Endodermal cell (in vitro differentiated cells): Measurements from ENCODE around the gene ANXA9. TPM values are rescaled to one million over a fixed set of nuclear protein-coding genes. Genes with fewer than 3 reads are reported as not detected.

Source experiments
- DNase-seq: peaks from one replicate; pipeline ENCODE4 v3.0.0-alpha.2; 2017
- H3K27ac ChIP-seq: 2 replicates; pipeline ENCODE4 v1.5.1; 2013; ENCODE audit warnings: mild to moderate bottlenecking, low read depth, low read length, moderate library complexity
- H3K27me3 ChIP-seq: 2 replicates; pipeline ENCODE4 v1.6.1; 2013; ENCODE audit warnings: mild to moderate bottlenecking, low read length, moderate library complexity; ENCODE audit not compliant: insufficient read depth, control insufficient read depth, poor library complexity, severe bottlenecking
- H3K36me3 ChIP-seq: 2 replicates; pipeline ENCODE4 v1.7.0; 2013; ENCODE audit warnings: mild to moderate bottlenecking, low read length, moderate library complexity; ENCODE audit not compliant: control insufficient read depth, insufficient read depth
- H3K4me1 ChIP-seq: one replicate; pipeline ENCODE4 v1.7.0; 2013; ENCODE audit warnings: low read length; ENCODE audit not compliant: control insufficient read depth, insufficient read depth
- H3K4me3 ChIP-seq: 2 replicates; pipeline ENCODE4 v1.5.1; 2013; ENCODE audit warnings: mild to moderate bottlenecking, low read length, moderate library complexity
- H3K9ac ChIP-seq: 2 replicates; pipeline ENCODE4 v1.6.1; 2013; ENCODE audit warnings: mild to moderate bottlenecking, low read length, moderate library complexity; ENCODE audit not compliant: poor library complexity, severe bottlenecking; ENCODE audit errors: extremely low read depth
- H3K9me3 ChIP-seq: 2 replicates; pipeline ENCODE4 v1.6.1; 2013; ENCODE audit warnings: mild to moderate bottlenecking, low read length, moderate library complexity; ENCODE audit not compliant: control insufficient read depth
- H3K27ac Mint-ChIP-seq: 2 replicates; pipeline ENCODE4 v1.8.0; 2020; ENCODE audit warnings: mixed read lengths
- H3K27me3 Mint-ChIP-seq: 2 replicates; pipeline ENCODE4 v1.8.0; 2021; ENCODE audit warnings: mild to moderate bottlenecking, mixed read lengths; ENCODE audit not compliant: insufficient read depth
- H3K36me3 Mint-ChIP-seq: 2 replicates; pipeline ENCODE4 v1.8.0; 2020; ENCODE audit warnings: low read depth, mixed read lengths
- H3K4me1 Mint-ChIP-seq: 2 replicates; pipeline ENCODE4 v1.8.0; 2020; ENCODE audit warnings: mixed read lengths
- H3K4me3 Mint-ChIP-seq: 2 replicates; pipeline ENCODE4 v1.8.0; 2020; ENCODE audit warnings: mild to moderate bottlenecking, moderate library complexity, mixed read lengths
- H3K9me3 Mint-ChIP-seq: 2 replicates; pipeline ENCODE4 v1.8.0; 2020; ENCODE audit warnings: mild to moderate bottlenecking, mixed read lengths
- WGBS, 2 experiments: methylation state at CpG; one replicate each; pipeline versions ENCODE4 v1.1.5 to v1.1.7; 2013; ENCODE audit warnings: missing lambda C conversion rate in 2 of 2, mixed read lengths in 1 of 2; ENCODE audit not compliant: insufficient coverage in 1 of 2, insufficient read length in 1 of 2; 5-methylcytosine and 5-hydroxymethylcytosine counted together
- total RNA-seq, 2 donors: library from RNA; stranded (reverse); fragmentation: NEBNext Ultra II Directional in 1 of 2; extraction: Animal tissue kit (Norgen Biotek cat#: 25700) in 1 of 2; gene quantifications; 2 replicates in 1 of 2; 3 replicates in 1 of 2; pipeline ENCODE4 v1.2.1, GENCODE V29; 2021
- TF ChIP-seq, protein P1 (sequence below): fragments of 200-600 bp; sonication (generic); conservative IDR thresholded peaks from 2 replicates; pipeline ENCODE4 v1.5.0; 2021; ENCODE audit warnings: antibody characterized with exemption, mild to moderate bottlenecking

The ANXA9 gene
- total RNA-seq, 2 donors from 2014 or later: not detected

DNA sequence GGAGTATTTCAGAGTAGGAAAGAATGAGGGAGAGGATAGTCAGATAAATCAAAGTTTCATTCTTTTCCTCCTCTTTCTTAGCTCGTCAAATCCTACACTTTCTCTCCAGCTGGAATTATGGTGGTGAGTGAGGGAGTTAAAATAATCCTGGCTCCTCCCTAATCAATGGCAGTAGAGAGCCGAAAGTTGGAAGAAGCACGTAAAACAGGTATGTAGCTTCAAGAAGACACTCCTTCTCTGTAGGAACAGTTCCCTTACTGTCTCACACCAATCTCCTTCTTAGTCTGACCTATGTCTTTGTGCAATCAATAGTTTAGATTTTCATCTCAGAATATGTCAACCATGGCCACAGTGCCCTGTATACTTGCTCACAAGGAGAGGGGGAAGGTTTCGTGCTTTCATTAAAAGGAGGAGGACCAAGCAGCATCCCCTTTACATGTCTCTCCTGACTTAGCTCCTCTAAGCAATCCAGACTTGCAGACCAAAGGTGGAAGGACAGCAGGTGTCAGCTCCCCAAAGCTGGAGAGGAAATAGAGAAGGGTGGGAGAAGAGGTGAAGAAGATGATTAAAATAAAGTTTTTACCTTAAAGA is 23.7 kb downstream of the ANXA9 start:
- WGBS, 2 experiments: 79 to 88% methylated on average over 2 to 3 of the region's 4 CpGs
- no peaks in the 10 kb centered on the region for H3K36me3 ChIP-seq
- TF ChIP-seq, protein P1, sequence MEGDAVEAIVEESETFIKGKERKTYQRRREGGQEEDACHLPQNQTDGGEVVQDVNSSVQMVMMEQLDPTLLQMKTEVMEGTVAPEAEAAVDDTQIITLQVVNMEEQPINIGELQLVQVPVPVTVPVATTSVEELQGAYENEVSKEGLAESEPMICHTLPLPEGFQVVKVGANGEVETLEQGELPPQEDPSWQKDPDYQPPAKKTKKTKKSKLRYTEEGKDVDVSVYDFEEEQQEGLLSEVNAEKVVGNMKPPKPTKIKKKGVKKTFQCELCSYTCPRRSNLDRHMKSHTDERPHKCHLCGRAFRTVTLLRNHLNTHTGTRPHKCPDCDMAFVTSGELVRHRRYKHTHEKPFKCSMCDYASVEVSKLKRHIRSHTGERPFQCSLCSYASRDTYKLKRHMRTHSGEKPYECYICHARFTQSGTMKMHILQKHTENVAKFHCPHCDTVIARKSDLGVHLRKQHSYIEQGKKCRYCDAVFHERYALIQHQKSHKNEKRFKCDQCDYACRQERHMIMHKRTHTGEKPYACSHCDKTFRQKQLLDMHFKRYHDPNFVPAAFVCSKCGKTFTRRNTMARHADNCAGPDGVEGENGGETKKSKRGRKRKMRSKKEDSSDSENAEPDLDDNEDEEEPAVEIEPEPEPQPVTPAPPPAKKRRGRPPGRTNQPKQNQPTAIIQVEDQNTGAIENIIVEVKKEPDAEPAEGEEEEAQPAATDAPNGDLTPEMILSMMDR: no peak
- DNase-seq: no peak
- no peaks in the 10 kb centered on the region for H3K9me3 ChIP-seq
- H3K4me1 ChIP-seq: peaks cover 9% of the 10 kb centered on the region
- Mint-ChIP-seq H3K4me1 (peaks cover 37% of the 10 kb centered on the region), H3K4me3 (peak overlapping the region; percentile 98), H3K27ac (peak overlapping the region; percentile 96), H3K27me3 (no peaks in the 10 kb centered on the region), H3K9me3 (no peaks in the 10 kb centered on the region), H3K36me3 (no peaks in the 10 kb centered on the region)
- H3K27me3 ChIP-seq: no peaks in the 10 kb centered on the region
- peak overlapping the region; percentile 57 for H3K9ac ChIP-seq
- H3K4me3 ChIP-seq: peak overlapping the region; percentile 81
- no peak overlapping the region for H3K27ac ChIP-seq

DNA sequence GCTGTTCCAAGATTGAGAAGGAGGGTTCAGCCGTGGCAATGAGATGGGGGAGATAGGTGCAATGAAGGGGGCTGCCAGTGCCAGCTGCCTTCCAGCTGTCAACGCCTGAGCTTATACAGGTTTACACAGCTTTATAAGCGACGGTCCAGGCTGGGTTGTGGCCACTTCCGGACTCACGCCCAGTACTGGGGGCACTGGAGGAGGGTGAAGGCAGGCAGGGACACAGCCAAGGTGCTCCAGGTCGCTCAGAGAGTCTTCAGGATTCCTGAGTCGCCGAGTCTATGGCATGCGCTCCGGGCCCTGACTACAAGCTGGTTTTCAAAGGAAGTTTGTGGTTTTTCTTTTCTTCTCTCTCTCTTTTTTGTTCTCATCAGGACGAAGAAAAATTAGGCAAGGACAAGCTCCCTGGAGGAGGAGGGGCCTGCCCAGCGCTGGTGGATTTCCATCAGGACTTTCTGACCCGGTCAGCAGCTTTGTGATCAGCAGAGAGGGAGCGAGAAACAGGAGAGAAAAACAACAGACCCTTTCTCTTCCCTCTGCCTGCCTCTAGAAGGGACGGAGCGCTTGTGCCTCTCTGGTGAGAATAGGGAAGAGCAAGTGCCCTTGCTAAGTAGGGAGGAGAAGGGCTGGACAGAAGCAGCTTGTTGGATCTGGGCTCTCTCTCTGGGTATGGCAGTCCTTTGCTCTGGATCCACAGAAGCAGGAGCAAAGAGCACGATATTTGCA is 24.4 kb downstream of the ANXA9 start, which contains the start of gene MINDY1:
MINDY1 (minus strand) TSS at position 576 of the 726 bp plus-strand sequence. CDS start 4,285 bp downstream, outside the sequence.
- Mint-ChIP-seq H3K27ac (peak within 1 kb of the TSS; percentile 96), H3K4me1 (peaks cover 37% of the 10 kb centered on the region), H3K4me3 (peak within 1 kb of the TSS; percentile 98), H3K36me3 (no peaks in the 10 kb centered on the region), H3K9me3 (no peaks in the 10 kb centered on the region), H3K27me3 (no peaks in the 10 kb centered on the region)
- DNase-seq: peak; percentile 91
- Histone ChIP-seq H3K9ac (peak within 1 kb of the TSS; percentile 85), H3K4me3 (peak within 1 kb of the TSS; percentile 97), H3K9me3 (no peaks in the 10 kb centered on the region), H3K4me1 (peaks cover 9% of the 10 kb centered on the region), H3K36me3 (no peaks in the 10 kb centered on the region), H3K27ac (peak within 1 kb of the TSS; percentile 88), H3K27me3 (no peaks in the 10 kb centered on the region)
- TF ChIP-seq, protein P1: peak; percentile 72
- 18 to 20% methylated on average over 10 to 18 of the region's 18 CpGs for WGBS, 2 experiments

DNA sequence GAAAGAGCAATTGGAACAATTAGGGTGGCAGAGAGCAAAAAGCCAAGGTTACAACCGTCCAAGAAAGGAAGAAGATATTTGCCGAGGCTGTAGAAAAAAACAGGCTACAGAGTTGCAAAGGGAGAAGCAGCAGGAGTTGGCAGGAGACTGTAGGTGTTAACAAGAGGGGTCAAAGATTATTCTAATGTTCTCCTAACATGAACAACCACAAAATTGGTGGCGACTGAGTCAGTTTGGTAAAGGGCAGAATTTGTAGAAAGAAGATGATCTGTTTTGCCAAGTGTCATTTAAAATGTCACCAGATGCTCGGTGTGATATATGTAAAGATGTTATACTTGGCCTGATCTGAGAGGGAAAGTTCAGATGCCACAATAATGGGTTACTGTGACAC is 25.8 kb downstream of the ANXA9 start:
- peak overlapping the region; percentile 88 for H3K27ac ChIP-seq

More for the DNA sequence above, 25.8 kb downstream of the ANXA9 start:
- TF ChIP-seq, protein P1: no peak
- H3K27me3 ChIP-seq: no peaks in the 10 kb centered on the region
- H3K9ac ChIP-seq: peak overlapping the region; percentile 85
- no peak for DNase-seq
- H3K27me3 Mint-ChIP-seq: no peaks in the 10 kb centered on the region
- peaks cover 34% of the 10 kb centered on the region for H3K4me1 Mint-ChIP-seq
- 39 to 49% methylated on average over 3 to 4 of the region's 4 CpGs for WGBS, 2 experiments
- H3K4me1 ChIP-seq: peaks cover 9% of the 10 kb centered on the region
- no peaks in the 10 kb centered on the region for H3K9me3 Mint-ChIP-seq
- no peaks in the 10 kb centered on the region for H3K36me3 Mint-ChIP-seq
- H3K9me3 ChIP-seq: no peaks in the 10 kb centered on the region
- no peaks in the 10 kb centered on the region for H3K36me3 ChIP-seq
- peak overlapping the region; percentile 97 for H3K4me3 ChIP-seq
- peak overlapping the region; percentile 98 for H3K4me3 Mint-ChIP-seq
- H3K27ac Mint-ChIP-seq: peak overlapping the region; percentile 96
